Measurements from ENCODE around the gene PIWIL4. TPM values are rescaled to one million over a fixed set of nuclear protein-coding genes. Genes with fewer than 3 reads are reported as not detected.

Gene PIWIL4
- total and polyA plus RNA-seq, 4 experiments from 2014 or later: 0.27 to 1.6 (median 1.3) TPM

DNA sequence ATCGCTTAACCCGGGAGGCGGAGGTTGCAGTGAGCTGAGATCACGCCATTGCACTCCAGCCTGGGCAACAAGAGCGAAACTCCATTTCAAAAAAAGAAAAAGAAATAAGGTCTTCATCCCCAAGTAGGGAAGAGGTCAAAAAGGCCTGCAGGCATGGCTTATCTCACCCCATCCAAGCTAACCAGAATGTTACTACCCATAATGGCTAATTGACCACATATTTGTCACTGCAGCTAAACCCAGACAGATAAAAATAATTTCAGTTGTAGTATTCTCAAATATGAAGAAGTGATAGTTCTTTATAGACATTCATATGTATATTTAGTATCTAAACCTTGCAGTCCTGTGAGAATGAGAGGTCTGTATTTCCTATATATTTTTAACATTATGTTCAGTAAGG is 17.8 kb downstream of the PIWIL4 start:
- Histone ChIP-seq H3K27ac (ENCODE audit: low read depth, low read length) (no peak overlapping the region), H3K36me3 (ENCODE audit: insufficient read depth, low read length) (no peaks in the 10 kb centered on the region), H3K4me1 (ENCODE audit: insufficient read depth, low read length) (no peaks in the 10 kb centered on the region), H3K27me3 (ENCODE audit: insufficient read depth, low read length) (no peaks in the 10 kb centered on the region), H3K4me3 (ENCODE audit: low read length in 2 of 2) (no peak overlapping the region), H3K9me3 (ENCODE audit: control insufficient read depth in 1 of 2, low read length in 2 of 2) (no peaks in the 10 kb centered on the region)
- intact Hi-C loops (cut with micrococcal nuclease): no loop called here
- no peak overlapping the region for H3K4me3 Mint-ChIP-seq
- peaks cover 0 to 1% of the 10 kb centered on the region in 2 donors for H3K27me3 Mint-ChIP-seq
- ChIA-PET POLR2A (ENCODE audit: partially characterized antibody) (no interaction called here), CTCF (ENCODE audit: partially characterized antibody) (no interaction called here)
- H3K9me3 Mint-ChIP-seq: no peaks in the 10 kb centered on the region
- no peak overlapping the region for H3K27ac Mint-ChIP-seq
- no peak for DNase-seq
- no peaks in the 10 kb centered on the region for H3K4me1 Mint-ChIP-seq
- H3K36me3 Mint-ChIP-seq: no peaks in the 10 kb centered on the region

- POLR2A ChIA-PET (ENCODE audit: partially characterized antibody): no interaction called here
Measured at GRCh38 chr11:94585399-94585798, 18.2 kb downstream of the PIWIL4 start.

DNA sequence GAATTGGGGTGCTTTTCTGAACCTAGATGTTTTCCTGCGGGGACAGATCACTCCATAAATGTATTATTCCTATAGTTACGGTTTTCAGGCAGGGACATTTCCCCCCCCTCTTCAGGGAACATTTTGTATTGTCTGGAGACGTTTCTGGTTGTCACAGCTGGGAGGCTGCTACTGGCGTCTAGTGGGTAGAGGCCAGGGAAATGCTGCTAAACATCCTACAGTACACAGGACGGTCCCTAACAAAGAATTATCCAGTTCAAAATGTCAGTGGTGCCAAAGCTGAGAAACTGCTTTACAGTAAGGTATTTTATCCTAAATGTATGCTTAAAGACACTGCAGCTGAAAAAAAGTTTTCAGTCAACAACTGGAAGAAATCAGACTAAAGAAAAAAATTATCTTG is 19.4 kb downstream of the PIWIL4 start:
- Histone ChIP-seq H3K27ac (ENCODE audit: low read depth, low read length) (no peak overlapping the region), H3K9me3 (ENCODE audit: control insufficient read depth in 1 of 2, low read length in 2 of 2) (no peaks in the 10 kb centered on the region), H3K4me3 (ENCODE audit: low read length in 2 of 2) (no peak overlapping the region), H3K4me1 (ENCODE audit: insufficient read depth, low read length) (no peaks in the 10 kb centered on the region), H3K27me3 (ENCODE audit: insufficient read depth, low read length) (no peaks in the 10 kb centered on the region), H3K36me3 (ENCODE audit: insufficient read depth, low read length) (no peaks in the 10 kb centered on the region)
- ChIA-PET CTCF (ENCODE audit: partially characterized antibody) (no interaction called here), POLR2A (ENCODE audit: partially characterized antibody) (no interaction called here)
- H3K27me3 Mint-ChIP-seq: no peaks in the 10 kb centered on the region
- no peak overlapping the region for H3K27ac Mint-ChIP-seq
- no peak overlapping the region for H3K4me3 Mint-ChIP-seq
- no peaks in the 10 kb centered on the region for H3K9me3 Mint-ChIP-seq
- intact Hi-C loops (cut with micrococcal nuclease): no loop called here
- DNase-seq: no peak
- peaks cover 0 to 6% of the 10 kb centered on the region in 2 donors for H3K36me3 Mint-ChIP-seq
- H3K4me1 Mint-ChIP-seq: no peaks in the 10 kb centered on the region

More at GRCh38 chr11:94585399-94585798, 18.2 kb downstream of the PIWIL4 start:
- Histone ChIP-seq H3K36me3 (ENCODE audit: insufficient read depth, low read length) (no peaks in the 10 kb centered on the region), H3K27ac (ENCODE audit: low read depth, low read length) (no peak overlapping the region), H3K4me3 (ENCODE audit: low read length in 2 of 2) (no peak overlapping the region), H3K27me3 (ENCODE audit: insufficient read depth, low read length) (no peaks in the 10 kb centered on the region), H3K9me3 (ENCODE audit: control insufficient read depth in 1 of 2, low read length in 2 of 2) (no peaks in the 10 kb centered on the region), H3K4me1 (ENCODE audit: insufficient read depth, low read length) (no peaks in the 10 kb centered on the region)
- H3K4me3 Mint-ChIP-seq: no peak overlapping the region
- H3K27ac Mint-ChIP-seq: no peak overlapping the region
- no peak for DNase-seq
- H3K4me1 Mint-ChIP-seq: no peaks in the 10 kb centered on the region
- CTCF ChIA-PET (ENCODE audit: partially characterized antibody): no interaction called here
- H3K27me3 Mint-ChIP-seq: peaks cover 0 to 1% of the 10 kb centered on the region in 2 donors
- H3K36me3 Mint-ChIP-seq: peaks cover 0 to 3% of the 10 kb centered on the region in 2 donors
- H3K9me3 Mint-ChIP-seq: no peaks in the 10 kb centered on the region
- intact Hi-C loops (cut with micrococcal nuclease): no loop called here

DNA sequence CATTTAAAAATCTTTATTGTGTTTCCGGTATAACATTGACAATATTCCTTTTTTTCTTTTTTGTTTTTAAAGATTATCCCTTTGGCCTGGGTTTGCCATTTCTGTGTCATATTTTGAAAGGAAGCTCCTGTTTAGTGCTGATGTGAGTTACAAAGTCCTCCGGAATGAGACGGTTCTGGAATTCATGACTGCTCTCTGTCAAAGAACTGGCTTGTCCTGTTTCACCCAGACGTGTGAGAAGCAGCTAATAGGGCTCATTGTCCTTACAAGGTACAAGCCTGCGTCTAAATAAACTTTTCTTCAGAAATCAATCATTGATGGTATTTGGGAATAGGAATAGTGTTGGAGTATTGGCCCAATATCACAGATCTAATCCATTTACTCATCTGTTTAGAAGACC is 19.8 kb downstream of the PIWIL4 start:
- Histone ChIP-seq H3K4me3 (ENCODE audit: low read length in 2 of 2) (no peak overlapping the region), H3K4me1 (ENCODE audit: insufficient read depth, low read length) (no peaks in the 10 kb centered on the region), H3K36me3 (ENCODE audit: insufficient read depth, low read length) (no peaks in the 10 kb centered on the region), H3K9me3 (ENCODE audit: control insufficient read depth in 1 of 2, low read length in 2 of 2) (no peaks in the 10 kb centered on the region), H3K27me3 (ENCODE audit: insufficient read depth, low read length) (no peaks in the 10 kb centered on the region), H3K27ac (ENCODE audit: low read depth, low read length) (no peak overlapping the region)
- Mint-ChIP-seq H3K4me3 (no peak overlapping the region), H3K4me1 (no peaks in the 10 kb centered on the region), H3K36me3 (peaks cover 0 to 6% of the 10 kb centered on the region in 2 donors), H3K9me3 (no peaks in the 10 kb centered on the region), H3K27ac (no peak overlapping the region), H3K27me3 (no peaks in the 10 kb centered on the region)
- intact Hi-C loops (cut with micrococcal nuclease): no loop called here
- no peak for DNase-seq
- CTCF ChIA-PET (ENCODE audit: partially characterized antibody): no interaction called here
- POLR2A ChIA-PET (ENCODE audit: partially characterized antibody): no interaction called here

GRCh38 chr11:94588366-94588942 is 21.3 kb downstream of the PIWIL4 start:
- Mint-ChIP-seq H3K27ac (no peak overlapping the region), H3K9me3 (no peaks in the 10 kb centered on the region), H3K4me1 (no peaks in the 10 kb centered on the region), H3K36me3 (peaks cover 0 to 6% of the 10 kb centered on the region in 2 donors), H3K27me3 (no peaks in the 10 kb centered on the region), H3K4me3 (no peak overlapping the region)
- no peaks in the 10 kb centered on the region for H3K9me3 ChIP-seq (ENCODE audit: control insufficient read depth in 1 of 2, low read length in 2 of 2)
- H3K4me1 ChIP-seq (ENCODE audit: insufficient read depth, low read length): no peaks in the 10 kb centered on the region
- H3K27me3 ChIP-seq (ENCODE audit: insufficient read depth, low read length): no peaks in the 10 kb centered on the region
- no peak overlapping the region for H3K27ac ChIP-seq (ENCODE audit: low read depth, low read length)
- no peak overlapping the region for H3K4me3 ChIP-seq (ENCODE audit: low read length in 2 of 2)
- H3K36me3 ChIP-seq (ENCODE audit: insufficient read depth, low read length): no peaks in the 10 kb centered on the region
- ChIA-PET CTCF (ENCODE audit: partially characterized antibody) (interaction anchor here (1.3 kb wide), 1 partner anchor 9 kb away, joined by 3 read pairs; no protein-coding TSS in a partner anchor), POLR2A (ENCODE audit: partially characterized antibody) (no interaction called here)
- no peak for DNase-seq
- intact Hi-C loops (cut with micrococcal nuclease): no loop called here

DNA sequence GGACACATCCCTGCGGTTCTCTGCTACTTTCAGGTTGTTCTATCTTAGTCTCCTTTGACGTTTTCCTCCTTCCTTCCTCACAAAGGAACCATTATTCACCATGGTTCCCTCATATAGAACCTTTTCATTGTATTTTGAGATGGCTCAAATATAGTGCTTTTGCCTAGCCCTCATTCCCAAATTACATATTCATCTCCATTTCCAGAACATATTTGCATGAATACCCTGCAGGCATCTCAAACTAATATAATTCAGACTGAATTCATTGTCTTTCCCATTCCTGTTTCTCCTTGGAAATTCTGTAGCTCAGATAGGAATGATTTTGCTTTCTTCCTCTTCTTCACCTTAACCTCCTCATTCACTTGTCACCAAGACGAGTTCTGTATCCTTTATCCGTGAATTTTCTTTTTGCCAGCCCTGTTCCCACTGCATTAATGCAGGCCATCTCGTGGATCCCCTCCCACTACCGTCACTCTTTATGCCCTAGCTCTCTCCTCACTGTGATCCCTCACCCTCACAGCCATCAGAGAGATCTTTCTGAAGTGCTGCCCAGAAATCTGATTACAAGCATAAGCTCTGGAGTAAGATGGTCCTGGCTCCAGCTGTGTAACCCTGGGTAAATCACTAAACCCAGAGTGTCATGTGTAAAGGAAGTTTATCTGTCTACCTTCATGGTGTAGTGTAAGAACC is 23.3 kb downstream of the PIWIL4 start:
- H3K27me3 Mint-ChIP-seq: no peaks in the 10 kb centered on the region
- H3K27ac ChIP-seq (ENCODE audit: low read depth, low read length): no peak overlapping the region
- H3K4me3 ChIP-seq (ENCODE audit: low read length in 2 of 2): no peak overlapping the region
- no peaks in the 10 kb centered on the region for H3K4me1 Mint-ChIP-seq
- POLR2A ChIA-PET (ENCODE audit: partially characterized antibody): no interaction called here
- H3K4me1 ChIP-seq (ENCODE audit: insufficient read depth, low read length): no peaks in the 10 kb centered on the region
- H3K27me3 ChIP-seq (ENCODE audit: insufficient read depth, low read length): no peaks in the 10 kb centered on the region
- no peak overlapping the region for H3K27ac Mint-ChIP-seq
- peaks cover 0 to 6% of the 10 kb centered on the region in 2 donors for H3K36me3 Mint-ChIP-seq
- CTCF ChIA-PET (ENCODE audit: partially characterized antibody): interaction anchor here (0.7 kb wide), 1 partner anchor 69 kb away, joined by 3 read pairs; no protein-coding TSS in a partner anchor
- H3K9me3 Mint-ChIP-seq: no peaks in the 10 kb centered on the region
- no peaks in the 10 kb centered on the region for H3K36me3 ChIP-seq (ENCODE audit: insufficient read depth, low read length)
- intact Hi-C loops (cut with micrococcal nuclease): no loop called here
- no peak overlapping the region for H3K4me3 Mint-ChIP-seq
- DNase-seq: no peak
- H3K9me3 ChIP-seq (ENCODE audit: control insufficient read depth in 1 of 2, low read length in 2 of 2): no peaks in the 10 kb centered on the region

DNA sequence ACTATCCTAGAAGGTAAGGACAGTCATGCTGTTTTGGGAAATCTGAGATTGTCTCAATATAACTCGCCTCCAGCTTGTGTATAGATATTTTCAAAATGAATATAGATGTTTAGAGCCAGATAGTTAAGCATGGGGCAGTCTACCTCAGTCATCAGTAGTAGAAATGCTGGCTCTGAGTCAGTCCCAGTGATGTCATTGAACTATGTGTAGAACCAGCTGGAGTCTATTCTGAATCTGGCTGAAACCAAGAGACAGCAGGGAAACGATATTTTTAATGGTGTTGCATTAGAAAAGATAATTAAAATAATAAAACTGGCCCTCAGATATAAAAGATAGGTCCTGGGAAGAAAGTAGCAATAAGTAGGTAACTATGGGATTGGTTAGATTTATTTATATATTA is 25.9 kb downstream of the PIWIL4 start:
- Mint-ChIP-seq H3K9me3 (no peaks in the 10 kb centered on the region), H3K4me1 (no peaks in the 10 kb centered on the region), H3K27ac (no peak overlapping the region), H3K36me3 (peaks cover 0 to 7% of the 10 kb centered on the region in 2 donors), H3K4me3 (no peak overlapping the region), H3K27me3 (no peaks in the 10 kb centered on the region)
- Histone ChIP-seq H3K27me3 (ENCODE audit: insufficient read depth, low read length) (no peaks in the 10 kb centered on the region), H3K36me3 (ENCODE audit: insufficient read depth, low read length) (no peaks in the 10 kb centered on the region), H3K27ac (ENCODE audit: low read depth, low read length) (no peak overlapping the region), H3K4me3 (ENCODE audit: low read length in 2 of 2) (no peak overlapping the region), H3K4me1 (ENCODE audit: insufficient read depth, low read length) (no peaks in the 10 kb centered on the region), H3K9me3 (ENCODE audit: control insufficient read depth in 1 of 2, low read length in 2 of 2) (no peaks in the 10 kb centered on the region)
- intact Hi-C loops (cut with micrococcal nuclease): no loop called here
- CTCF ChIA-PET (ENCODE audit: partially characterized antibody): interaction anchor here (1.2 kb wide), 1 partner anchor 28 kb away, joined by 3 read pairs; no protein-coding TSS in a partner anchor
- no peak for DNase-seq
- POLR2A ChIA-PET (ENCODE audit: partially characterized antibody): no interaction called here

All from CD4-positive, alpha-beta memory T cell (primary cell).